Uterus (tissue), 2 donors: Measurements from ENCODE around the gene CCDC158.

Experiments
- POLR2A ChIP-seq, 2 donors: fragments of 450-650 bp; IDR thresholded peaks; one replicate each; pipeline ENCODE4 v1.6.1; 2016; ENCODE audit warnings: antibody characterized with exemption in 2 of 2, mild to moderate bottlenecking in 1 of 2, moderate library complexity in 1 of 2
- TF ChIP-seq, protein P1 (sequence below), 4 experiments: fragments of 200-600 bp in 2 of 4; fragments of 450-650 bp in 2 of 4; sonication (generic) in 2 of 4; IDR thresholded peaks; one replicate each; pipeline ENCODE4 v1.5.1; 2016 to 2019; ENCODE audit warnings: antibody characterized with exemption in 4 of 4, mild to moderate bottlenecking in 2 of 4, moderate library complexity in 1 of 4

DNA sequence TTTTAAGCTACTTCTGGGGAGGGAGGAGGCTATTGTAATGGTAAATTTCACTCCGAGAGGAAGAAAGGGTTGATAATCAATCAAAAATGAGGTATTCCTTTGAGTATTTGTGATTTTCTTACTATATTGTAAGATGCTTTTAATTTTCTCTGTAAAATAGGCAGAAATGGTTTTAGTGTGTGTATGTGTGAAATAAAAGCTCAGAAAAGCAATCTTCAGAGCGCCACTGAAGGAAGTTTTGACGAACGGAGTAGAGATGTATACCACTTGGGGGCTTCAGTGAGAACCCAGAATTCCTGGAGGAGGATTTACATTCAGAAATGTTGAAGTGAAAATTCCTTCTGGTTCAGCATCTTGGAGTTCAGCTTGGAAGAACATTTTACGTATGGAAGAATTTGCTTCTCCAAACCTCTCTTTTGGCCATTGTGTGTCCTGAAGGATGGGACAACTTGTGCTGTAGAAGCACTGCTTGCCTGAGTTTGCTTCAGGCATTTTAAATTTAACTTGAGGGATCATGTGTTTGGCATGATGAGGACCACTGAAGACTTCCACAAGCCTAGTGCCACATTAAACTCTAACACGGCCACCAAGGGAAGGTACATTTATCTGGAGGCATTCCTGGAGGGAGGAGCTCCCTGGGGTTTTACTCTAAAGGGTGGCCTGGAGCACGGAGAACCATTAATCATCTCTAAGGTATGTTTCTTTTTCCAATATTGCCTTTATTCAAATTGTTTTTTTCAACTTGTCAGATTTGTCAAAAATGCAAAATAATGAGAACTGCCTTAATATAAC, 14.8 kb upstream of the CCDC158 start:
- TF ChIP-seq, protein P1, sequence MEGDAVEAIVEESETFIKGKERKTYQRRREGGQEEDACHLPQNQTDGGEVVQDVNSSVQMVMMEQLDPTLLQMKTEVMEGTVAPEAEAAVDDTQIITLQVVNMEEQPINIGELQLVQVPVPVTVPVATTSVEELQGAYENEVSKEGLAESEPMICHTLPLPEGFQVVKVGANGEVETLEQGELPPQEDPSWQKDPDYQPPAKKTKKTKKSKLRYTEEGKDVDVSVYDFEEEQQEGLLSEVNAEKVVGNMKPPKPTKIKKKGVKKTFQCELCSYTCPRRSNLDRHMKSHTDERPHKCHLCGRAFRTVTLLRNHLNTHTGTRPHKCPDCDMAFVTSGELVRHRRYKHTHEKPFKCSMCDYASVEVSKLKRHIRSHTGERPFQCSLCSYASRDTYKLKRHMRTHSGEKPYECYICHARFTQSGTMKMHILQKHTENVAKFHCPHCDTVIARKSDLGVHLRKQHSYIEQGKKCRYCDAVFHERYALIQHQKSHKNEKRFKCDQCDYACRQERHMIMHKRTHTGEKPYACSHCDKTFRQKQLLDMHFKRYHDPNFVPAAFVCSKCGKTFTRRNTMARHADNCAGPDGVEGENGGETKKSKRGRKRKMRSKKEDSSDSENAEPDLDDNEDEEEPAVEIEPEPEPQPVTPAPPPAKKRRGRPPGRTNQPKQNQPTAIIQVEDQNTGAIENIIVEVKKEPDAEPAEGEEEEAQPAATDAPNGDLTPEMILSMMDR (IDR thresholded peaks at IDR 0.05), result no peak
- TF ChIP-seq POLR2A (IDR thresholded peaks at IDR 0.05), result no peak
